Heart right ventricle (tissue), 16 donors: ENCODE data around the gene NPAS3. TPM values are rescaled to one million over a fixed set of nuclear protein-coding genes. Genes with fewer than 3 reads are reported as not detected.

Experiments
- ATAC-seq, 8 donors: fragments of 200-7000 bp; cut with Tn5 transposase; one replicate each; pipeline ENCODE4 v1.9.1; 2020; ENCODE audit warnings: mild to moderate bottlenecking in 8 of 8, moderate library complexity in 8 of 8, moderate number of reproducible peaks in 1 of 8
- DNase-seq, 2 donors: peaks; one replicate each; pipeline ENCODE4 v3.0.0-alpha.2; 2020
- H3K27ac ChIP-seq, 10 donors: fragments of 200-600 bp; sonication (generic) in 2 of 10; one replicate each; pipeline versions ENCODE4 v1.5.0 to v1.8.0; 2020 to 2022; ENCODE audit warnings: mild to moderate bottlenecking in 3 of 10
- H3K27me3 ChIP-seq, 7 donors: fragments of 200-600 bp; one replicate each; pipeline ENCODE4 v1.8.0; 2021 to 2022; ENCODE audit warnings: mild to moderate bottlenecking in 2 of 7
- H3K36me3 ChIP-seq, 9 donors: fragments of 200-600 bp; sonication (generic) in 1 of 9; one replicate each; pipeline versions ENCODE4 v1.5.0 to v1.8.0; 2020 to 2022; ENCODE audit warnings: mild to moderate bottlenecking in 2 of 9
- H3K4me1 ChIP-seq, 9 donors: fragments of 200-600 bp; sonication (generic) in 1 of 9; one replicate each; pipeline versions ENCODE4 v1.5.0 to v1.8.0; 2020 to 2022; ENCODE audit warnings: mild to moderate bottlenecking in 4 of 9
- H3K4me3 ChIP-seq, 10 donors: fragments of 200-600 bp; sonication (generic) in 2 of 10; one replicate each; pipeline versions ENCODE4 v1.5.0 to v1.8.0; 2020 to 2022; ENCODE audit warnings: mild to moderate bottlenecking in 7 of 10, moderate library complexity in 2 of 10
- H3K9me3 ChIP-seq, 11 donors: fragments of 200-600 bp in 10 of 11; sonication (generic) in 2 of 11; one replicate each; pipeline versions ENCODE4 v1.5.0 to v1.8.0; 2013 to 2022; ENCODE audit warnings: mild to moderate bottlenecking in 2 of 11, control low read depth in 1 of 11, moderate library complexity in 1 of 11
- WGBS, 2 donors: extraction: QIAGEN DNeasy Blood & Tissue Kit; methylation state at CpG; one replicate each; pipeline ENCODE4 v1.1.7; 2013; ENCODE audit warnings: inconsistent platforms in 1 of 2; 5-methylcytosine and 5-hydroxymethylcytosine counted together
- intact Hi-C, 10 donors: fragments of 100-400 bp; cut with DNase I; formaldehyde crosslinking; loops; one replicate each; pipeline versions ENCODE4 v1.11.1 to v1.14.2; 2022
- polyA plus RNA-seq, 2 donors: library from polyadenylated mRNA; stranded (reverse); fragments of 200-250 nt; gene quantifications; one replicate each; pipeline ENCODE4 v1.2.3, GENCODE V29; 2013
- total RNA-seq, 10 donors: library from RNA; stranded (reverse); fragmentation: NEBNext Ultra II Directional in 3 of 10; extraction: Animal tissue kit (Norgen Biotek cat#: 25700) in 3 of 10; gene quantifications; one replicate each; pipeline versions ENCODE4 v1.2.1 to v1.2.4, GENCODE V29; 2021 to 2023
- TF ChIP-seq, protein P1 (sequence below), 9 donors: fragments of 200-600 bp; sonication (generic) in 2 of 9; IDR thresholded peaks; one replicate each; pipeline versions ENCODE4 v1.5.0 to v1.8.0; 2021 to 2022; ENCODE audit warnings: antibody characterized with exemption in 9 of 9, mild to moderate bottlenecking in 5 of 9, moderate library complexity in 1 of 9
- donor health status: Arrhythmogenic right ventricular cardiomyopathy.
- donor health status: ischemic (EF 13 %, LVEDD 7.1; RV severe dilation, severe dysfunction).
- donor health status: healthy with polysubstance abuse.
- donor health status: DM: no; HTN: yes; CAD: no.
- donor health status: DM: no; HTN: no; CAD: no.
- donor health status: ischemic (EF 25% LVEDD 6.9; RV normal size, moderate dysfunction).
- donor health status: ischemic (EF 25% LVEDD 5.7; RV mildly dilated, moderate dysfunction).
- donor health status: healthy.
- donor health status: DM: yes; HTN: yes; CAD: no.
- donor health status: Ischemic cardiomyopathy.
- donor health status: ischemic (EF 35%, LVEDD 5.7; RV mildly dilated, moderate dysfunction).
- donor health status: nonischemic (EF 11% LVEDD 7.7; RV severe dilation, severe dysfunction).
- donor health status: DM: yes; HTN: yes; CAD: no.
- donor health status: PGD.
- donor health status: ischemic (EF 29% LVEDD 5.4; RV normal size, mild dysfunction).
- donor health status: nonischemic (EF 23%, LVEDD 6.1; RV moderate dilation, normal function).

The NPAS3 gene
- total and polyA plus RNA-seq, 12 donors, result 0.12 to 2.8 (median 0.99) TPM

- TF ChIP-seq, protein P1, sequence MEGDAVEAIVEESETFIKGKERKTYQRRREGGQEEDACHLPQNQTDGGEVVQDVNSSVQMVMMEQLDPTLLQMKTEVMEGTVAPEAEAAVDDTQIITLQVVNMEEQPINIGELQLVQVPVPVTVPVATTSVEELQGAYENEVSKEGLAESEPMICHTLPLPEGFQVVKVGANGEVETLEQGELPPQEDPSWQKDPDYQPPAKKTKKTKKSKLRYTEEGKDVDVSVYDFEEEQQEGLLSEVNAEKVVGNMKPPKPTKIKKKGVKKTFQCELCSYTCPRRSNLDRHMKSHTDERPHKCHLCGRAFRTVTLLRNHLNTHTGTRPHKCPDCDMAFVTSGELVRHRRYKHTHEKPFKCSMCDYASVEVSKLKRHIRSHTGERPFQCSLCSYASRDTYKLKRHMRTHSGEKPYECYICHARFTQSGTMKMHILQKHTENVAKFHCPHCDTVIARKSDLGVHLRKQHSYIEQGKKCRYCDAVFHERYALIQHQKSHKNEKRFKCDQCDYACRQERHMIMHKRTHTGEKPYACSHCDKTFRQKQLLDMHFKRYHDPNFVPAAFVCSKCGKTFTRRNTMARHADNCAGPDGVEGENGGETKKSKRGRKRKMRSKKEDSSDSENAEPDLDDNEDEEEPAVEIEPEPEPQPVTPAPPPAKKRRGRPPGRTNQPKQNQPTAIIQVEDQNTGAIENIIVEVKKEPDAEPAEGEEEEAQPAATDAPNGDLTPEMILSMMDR (IDR thresholded peaks at IDR 0.05), result no peak
- Histone ChIP-seq H3K36me3 (no peaks in the 10 kb centered on the region), H3K27me3 (no peaks in the 10 kb centered on the region), H3K4me1 (peaks cover 0 to 4% (median 0%) of the 10 kb centered on the region in 9 donors), H3K27ac (no peak overlapping the region), H3K4me3 (no peak overlapping the region), H3K9me3 (peaks cover 0 to 20% (median 2%) of the 10 kb centered on the region in 11 donors)
- intact Hi-C loops, result no loop called here
- ATAC-seq, result no peak
- 73 to 77% methylated on average over 4 of the region's 4 CpGs for WGBS, 2 donors
- DNase-seq, result no peak
These were observed 107.1 kb downstream of the NPAS3 start for GRCh38 chr14:33045760-33046159.

- no peak for ATAC-seq
- Histone ChIP-seq H3K36me3 (no peaks in the 10 kb centered on the region), H3K4me3 (no peak overlapping the region), H3K4me1 (no peaks in the 10 kb centered on the region), H3K27ac (no peak overlapping the region), H3K27me3 (no peaks in the 10 kb centered on the region), H3K9me3 (no peaks in the 10 kb centered on the region)
- DNase-seq, result no peak
- WGBS, 2 donors, result 86 to 95% methylated on average over 2 of the region's 2 CpGs
- intact Hi-C loops, result no loop called here
- TF ChIP-seq, protein P1 (IDR thresholded peaks at IDR 0.05), result no peak
These were observed 114.3 kb downstream of the NPAS3 start for GRCh38 chr14:33052943-33053342.

GRCh38 chr14:33056213-33056612, 117.5 kb downstream of the NPAS3 start:
- H3K27me3 ChIP-seq, result no peaks in the 10 kb centered on the region
- 89% methylated on average over 4 of the region's 4 CpGs for WGBS, 2 donors
- H3K36me3 ChIP-seq, result no peaks in the 10 kb centered on the region
- no peaks in the 10 kb centered on the region for H3K4me1 ChIP-seq
- no peak overlapping the region for H3K4me3 ChIP-seq
- DNase-seq (no peak), ATAC-seq (no peak)
- intact Hi-C loops, result no loop called here
- TF ChIP-seq, protein P1 (IDR thresholded peaks at IDR 0.05), result no peak
- H3K9me3 ChIP-seq, result no peaks in the 10 kb centered on the region
- H3K27ac ChIP-seq, result no peak overlapping the region

- H3K36me3 ChIP-seq, result no peaks in the 10 kb centered on the region
- intact Hi-C loops, result no loop called here
- H3K4me3 ChIP-seq, result no peak overlapping the region
- 92 to 95% methylated on average over 4 of the region's 4 CpGs for WGBS, 2 donors
- H3K4me1 ChIP-seq, result no peaks in the 10 kb centered on the region
- ATAC-seq, result no peak
- TF ChIP-seq, protein P1 (IDR thresholded peaks at IDR 0.05), result no peak
- no peak overlapping the region for H3K27ac ChIP-seq
- no peaks in the 10 kb centered on the region for H3K27me3 ChIP-seq
- DNase-seq, result no peak
- H3K9me3 ChIP-seq, result no peaks in the 10 kb centered on the region
These were observed 118.9 kb downstream of the NPAS3 start for GRCh38 chr14:33057585-33057984.
